GM12874 (cell line): Measurements from ENCODE around the gene TLR3.

Experiments
- CTCF ChIP-seq: IDR thresholded peaks from 2 replicates; pipeline ENCODE4 v1.5.1; 2011; ENCODE audit warnings: low read depth, mild to moderate bottlenecking, control low read depth, low read length, moderate library complexity; ENCODE audit not compliant: insufficient read depth

Gene TLR3

DNA sequence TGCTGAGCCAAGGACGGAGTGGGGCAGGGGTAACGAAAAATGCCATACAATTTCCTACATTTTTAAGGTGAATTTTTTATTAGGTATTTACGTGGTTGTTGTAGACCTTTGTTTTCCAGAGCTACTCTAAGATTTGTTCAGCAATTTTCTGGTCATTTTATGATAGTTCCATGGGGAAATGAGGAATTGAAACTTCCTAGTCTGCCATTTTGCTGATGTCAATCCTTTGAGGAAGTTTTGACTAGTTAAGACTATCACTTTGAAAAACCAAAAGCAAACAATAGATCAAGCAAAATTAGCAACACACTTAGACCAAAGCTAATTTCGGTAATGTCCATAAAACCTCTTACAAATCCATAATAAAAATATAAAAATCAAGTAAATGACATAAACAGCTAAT lies 7.0 kb upstream of the TLR3 start:
- TF ChIP-seq CTCF = no peak

DNA sequence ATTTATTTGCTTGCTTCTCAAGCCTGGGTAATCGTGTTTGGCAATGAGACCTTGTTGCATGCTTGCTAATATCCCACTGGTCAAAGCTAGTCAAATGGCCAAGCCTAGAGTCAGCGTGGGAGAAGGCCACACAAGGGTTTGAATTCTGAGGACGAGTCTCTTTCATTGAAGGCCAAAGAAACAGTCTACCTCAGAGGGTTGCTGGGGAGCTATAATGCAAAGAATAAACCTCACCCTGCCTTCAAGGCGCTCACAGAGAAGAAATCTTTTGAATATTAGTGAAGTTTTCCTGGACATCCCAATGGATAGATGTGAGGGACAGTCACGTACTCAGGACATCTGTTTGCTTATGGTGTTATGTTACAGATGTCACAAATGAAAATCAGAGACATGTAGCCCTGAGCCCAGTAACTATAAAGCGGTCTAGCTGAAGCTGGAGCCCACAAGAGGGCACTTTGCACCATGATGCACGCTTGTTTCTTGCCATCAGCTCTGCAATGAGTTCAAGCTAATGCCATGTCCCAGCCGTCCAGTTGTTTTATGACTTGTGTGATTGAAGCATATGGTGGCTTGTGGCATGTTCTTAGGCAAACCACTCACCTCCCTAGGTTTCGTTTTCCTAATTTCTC lies 1.1 kb upstream of the TLR3 start:
- peak; percentile 32; the same call in 1 of the 2 replicates for TF ChIP-seq CTCF

DNA sequence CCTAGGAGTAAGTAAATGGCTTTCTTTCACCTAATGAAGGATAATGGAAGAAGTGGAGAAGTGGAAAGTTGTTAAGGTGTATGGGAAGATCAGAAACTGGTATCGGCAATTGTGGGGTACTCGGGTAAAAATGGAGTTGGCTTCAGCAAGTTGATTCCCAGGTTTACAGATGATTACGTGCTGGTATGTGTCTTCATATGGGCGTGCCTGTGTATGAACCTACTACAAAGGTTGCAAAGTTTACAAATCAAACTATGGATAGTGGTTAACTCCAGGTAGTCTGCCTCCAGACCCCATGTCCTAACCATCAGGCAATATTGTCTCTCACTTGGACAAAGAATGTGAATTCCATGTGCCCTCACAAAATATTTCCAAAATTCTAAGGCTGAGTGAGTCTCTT lies 773 bp downstream of the TLR3 start:
- no peak for TF ChIP-seq CTCF

- no peak for TF ChIP-seq CTCF
These were observed 3.6 kb downstream of the TLR3 start for GRCh38 chr4:186072516-186072915.

DNA sequence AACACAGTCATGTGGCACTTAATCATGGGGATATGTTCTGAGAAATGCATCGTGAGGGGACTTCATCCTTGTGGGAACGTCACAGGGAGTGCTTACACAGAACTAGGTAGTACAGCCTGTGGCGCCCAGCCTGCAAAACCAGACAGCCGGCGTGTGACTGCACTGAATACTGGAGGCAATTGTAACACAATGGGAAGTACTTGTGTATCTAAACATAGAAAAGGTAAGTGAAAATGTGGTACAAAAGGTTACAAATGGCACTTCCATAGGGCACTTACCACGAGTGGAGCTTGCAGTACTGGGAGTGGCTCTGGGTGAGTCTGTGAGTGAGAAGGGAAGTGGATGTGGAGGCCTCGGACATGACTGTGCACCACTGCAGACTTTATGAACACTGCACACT lies 5.2 kb downstream of the TLR3 start:
- TF ChIP-seq CTCF = no peak

- no peak for TF ChIP-seq CTCF
These were observed 10.2 kb downstream of the TLR3 start for GRCh38 chr4:186078981-186079638.

DNA sequence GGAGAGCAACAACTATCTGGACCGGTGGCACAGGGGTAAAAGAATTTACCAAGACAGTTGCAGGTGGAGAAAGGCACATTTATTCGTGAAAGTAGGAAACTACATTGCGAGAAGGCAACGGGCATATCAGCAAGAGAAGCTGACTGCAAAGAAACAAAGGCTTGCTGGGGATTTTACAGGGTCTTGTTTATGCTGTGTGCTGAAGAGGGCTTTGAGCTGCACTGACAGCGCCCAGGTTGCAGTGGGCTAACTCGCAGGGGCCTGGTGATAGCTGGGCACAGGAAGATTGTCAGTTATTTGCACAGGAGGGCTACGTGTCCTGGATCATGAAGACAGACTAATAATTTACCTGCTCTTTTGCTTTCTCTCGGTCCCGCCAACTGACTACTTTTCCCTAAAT lies 10.7 kb downstream of the TLR3 start:
- no peak for TF ChIP-seq CTCF
